Measurements from ENCODE around the gene UTP3. TPM values are rescaled to one million over a fixed set of nuclear protein-coding genes. Genes with fewer than 3 reads are reported as not detected.

UTP3 gene
- total and polyA plus RNA-seq, 12 donors, result 14.9 to 51.1 (median 32.3) TPM

GRCh38 chr4:70704931-70705182 lies 16.5 kb downstream of the UTP3 start:
- peak in 1 of 7 donors; percentile 33 for DNase-seq
- intact Hi-C loops (cut with DNase I), result loop anchor here in 1 of 2 donors (10.0 kb wide), 1 partner anchor 120 kb away; no protein-coding TSS in a partner anchor
- no peak for TF ChIP-seq POLR2A (IDR thresholded peaks at IDR 0.05)
- TF ChIP-seq CTCF (IDR thresholded peaks at IDR 0.05), result no peak
- peaks cover 11 to 31% of the 10 kb centered on the region in 2 donors for H3K4me1 ChIP-seq (replicated peaks in 1 of 2)
- no peaks in the 10 kb centered on the region for H3K27me3 ChIP-seq
- H3K27ac ChIP-seq, result peak overlapping the region; percentile 91 to 98 (median 97)
- no peaks in the 10 kb centered on the region for H3K9me3 ChIP-seq (replicated peaks in 1 of 3)
- no peaks in the 10 kb centered on the region for H3K36me3 ChIP-seq (replicated peaks in 1 of 2)
- WGBS, 4 donors, result 0 to 2% (median 1%) methylated on average over 12 to 39 of the region's 39 CpGs
- H3K4me3 ChIP-seq, result peak overlapping the region; percentile 47 to 98 (median 90)

GRCh38 chr4:70705183-70706043 lies 17.1 kb downstream of the UTP3 start:
- WGBS, 4 donors, result 0 to 1% (median 0%) methylated on average over 28 to 86 of the region's 86 CpGs
- H3K36me3 ChIP-seq (replicated peaks in 1 of 2), result no peaks in the 10 kb centered on the region
- intact Hi-C loops (cut with DNase I), result loop anchor here in 1 of 2 donors (10.0 kb wide), 1 partner anchor 119 kb away; no protein-coding TSS in a partner anchor
- H3K27me3 ChIP-seq, result no peaks in the 10 kb centered on the region
- no peaks in the 10 kb centered on the region for H3K9me3 ChIP-seq (replicated peaks in 1 of 3)
- TF ChIP-seq POLR2A (IDR thresholded peaks at IDR 0.05), result peak in 1 of 2 donors; percentile 68
- TF ChIP-seq CTCF (IDR thresholded peaks at IDR 0.05), result no peak
- peak overlapping the region; percentile 91 to 98 (median 97) for H3K27ac ChIP-seq
- DNase-seq, result peak; percentile 66 to 80 (median 72)
- H3K4me3 ChIP-seq, result peak overlapping the region; percentile 47 to 98 (median 90)
- H3K4me1 ChIP-seq (replicated peaks in 1 of 2), result peaks cover 11 to 35% of the 10 kb centered on the region in 2 donors

GRCh38 chr4:70706044-70706461 lies 17.7 kb downstream of the UTP3 start:
- Histone ChIP-seq H3K27me3 (no peaks in the 10 kb centered on the region), H3K27ac (peak overlapping the region; percentile 91 to 98 (median 97)), H3K9me3 (replicated peaks in 1 of 3) (no peaks in the 10 kb centered on the region), H3K4me3 (peak overlapping the region; percentile 47 to 98 (median 90)), H3K4me1 (replicated peaks in 1 of 2) (peaks cover 13 to 36% of the 10 kb centered on the region in 2 donors), H3K36me3 (replicated peaks in 1 of 2) (no peaks in the 10 kb centered on the region)
- WGBS, 4 donors, result 5 to 12% (median 7%) methylated on average over 7 of the region's 7 CpGs
- TF ChIP-seq CTCF (IDR thresholded peaks at IDR 0.05) (no peak), POLR2A (IDR thresholded peaks at IDR 0.05) (no peak)
- intact Hi-C loops (cut with DNase I), result loop anchor here in 1 of 2 donors (10.0 kb wide), 1 partner anchor 119 kb away; no protein-coding TSS in a partner anchor
- DNase-seq, result no peak

- no peak for TF ChIP-seq POLR2A (IDR thresholded peaks at IDR 0.05)
- no peak for TF ChIP-seq CTCF (IDR thresholded peaks at IDR 0.05)
- Histone ChIP-seq H3K27me3 (no peaks in the 10 kb centered on the region), H3K27ac (peak overlapping the region; percentile 26 to 98 (median 97)), H3K36me3 (replicated peaks in 1 of 2) (no peaks in the 10 kb centered on the region), H3K4me3 (peak overlapping the region in 2 of 4 donors; percentile 47 to 95), H3K9me3 (replicated peaks in 1 of 3) (no peaks in the 10 kb centered on the region), H3K4me1 (replicated peaks in 1 of 2) (peaks cover 17 to 38% of the 10 kb centered on the region in 2 donors)
- intact Hi-C loops (cut with DNase I), result loop anchor here in 1 of 2 donors (10.0 kb wide), 1 partner anchor 118 kb away; no protein-coding TSS in a partner anchor
- WGBS, 4 donors, result 49 to 74% (median 64%) methylated on average over 1 of the region's 1 CpG
- DNase-seq, result no peak
Observed at GRCh38 chr4:70706516-70706915, 18.2 kb downstream of the UTP3 start.

Data from adrenal gland (tissue), 12 donors.